Lung (tissue), 12 donors: Measurements from ENCODE around the gene CDH23. TPM values are rescaled to one million over a fixed set of nuclear protein-coding genes. Genes with fewer than 3 reads are reported as not detected.

ENCODE experiments used
- ATAC-seq: fragments of 200-7000 bp; cut with Tn5 transposase; one replicate; pipeline ENCODE4 v1.9.1; 2020; ENCODE audit warnings: moderate number of reproducible peaks; ENCODE audit not compliant: insufficient read depth, low FRiP score
- DNase-seq, 3 donors: peaks; one replicate each; pipeline ENCODE4 v3.0.0-alpha.2; 2013 to 2017
- H3K27ac ChIP-seq, 2 donors: one replicate each; pipeline ENCODE4 v1.5.1; 2013; ENCODE audit warnings: mild to moderate bottlenecking in 2 of 2, moderate library complexity in 2 of 2, control low read depth in 1 of 2, inconsistent platforms in 1 of 2, low read depth in 1 of 2, low read length in 1 of 2
- H3K27me3 ChIP-seq, 3 donors: one replicate each; pipeline ENCODE4 v1.5.1; 2013; ENCODE audit warnings: low read length in 2 of 3; ENCODE audit not compliant: control insufficient read depth in 3 of 3, insufficient read depth in 3 of 3
- H3K36me3 ChIP-seq, 4 donors: one replicate each; pipeline ENCODE4 v1.5.1; 2013; ENCODE audit warnings: low read length in 4 of 4, mild to moderate bottlenecking in 1 of 4, moderate library complexity in 1 of 4; ENCODE audit not compliant: control insufficient read depth in 4 of 4, insufficient read depth in 4 of 4
- H3K4me1 ChIP-seq, 5 donors: one replicate each; pipeline ENCODE4 v1.5.1; 2013; ENCODE audit warnings: low read length in 5 of 5, mild to moderate bottlenecking in 2 of 5, moderate library complexity in 1 of 5; ENCODE audit not compliant: control insufficient read depth in 5 of 5, insufficient read depth in 5 of 5
- H3K4me3 ChIP-seq: one replicate; pipeline ENCODE4 v1.5.1; 2013; ENCODE audit warnings: mild to moderate bottlenecking, control low read depth, moderate library complexity
- H3K9ac ChIP-seq, 2 donors: one replicate each; pipeline ENCODE4 v1.5.1; 2013; ENCODE audit warnings: low read length in 2 of 2, control low read depth in 1 of 2; ENCODE audit not compliant: insufficient read depth in 1 of 2
- H3K9me3 ChIP-seq, 4 donors: one replicate each; pipeline ENCODE4 v1.5.1; 2013; ENCODE audit warnings: low read length in 3 of 4, mild to moderate bottlenecking in 1 of 4, moderate library complexity in 1 of 4; ENCODE audit not compliant: control insufficient read depth in 4 of 4, insufficient read depth in 3 of 4
- CTCF ChIP-seq: IDR thresholded peaks from 2 replicates; pipeline ENCODE4 v1.5.1; 2012; ENCODE audit warnings: mild to moderate bottlenecking; ENCODE audit errors: control extremely low read depth, extremely low read depth
- WGBS, 2 donors: extraction: QIAGEN DNeasy Blood & Tissue Kit; methylation state at CpG; one replicate each; pipeline ENCODE4 v1.1.7; 2013; 5-methylcytosine and 5-hydroxymethylcytosine counted together
- polyA plus RNA-seq, 2 donors: library from polyadenylated mRNA; stranded (reverse); fragments of 200-250 nt; gene quantifications; one replicate each; pipeline ENCODE4 v1.2.1, GENCODE V29; 2013
- total RNA-seq, 2 donors: library from RNA; depleted of rRNA in 1 of 2; stranded (reverse); fragments of >200 nt in 1 of 2; gene quantifications; one replicate each; pipeline ENCODE4 v1.2.1, GENCODE V29; 2014 to 2021
- donor health status: control.
- donor health status: control.
- donor health status: Bipolar disorder and iron deficiency.
- donor health status: healthy.
- donor health status: DM: yes; HTN: yes; CAD: no.

Gene CDH23
- total and polyA plus RNA-seq, 4 donors = 4.5 to 29.5 (median 6.0) TPM

- no peak for ATAC-seq
- H3K27me3 ChIP-seq = no peaks in the 10 kb centered on the region
- no peak for TF ChIP-seq CTCF
- no peak for DNase-seq
- H3K4me1 ChIP-seq = peaks cover 0 to 7% (median 0%) of the 10 kb centered on the region in 5 donors
- no peak overlapping the region for H3K27ac ChIP-seq
- no peaks in the 10 kb centered on the region for H3K9me3 ChIP-seq
- 90 to 93% methylated on average over 4 of the region's 4 CpGs for WGBS, 2 donors
- H3K9ac ChIP-seq = no peak overlapping the region
- H3K36me3 ChIP-seq = no peaks in the 10 kb centered on the region
- no peak overlapping the region for H3K4me3 ChIP-seq
Observed at GRCh38 chr10:71511206-71511605, 114.5 kb downstream of the CDH23 start.

GRCh38 chr10:71512312-71512711, 115.6 kb downstream of the CDH23 start:
- Histone ChIP-seq H3K27ac (no peak overlapping the region), H3K9ac (no peak overlapping the region), H3K36me3 (no peaks in the 10 kb centered on the region), H3K4me3 (no peak overlapping the region), H3K27me3 (no peaks in the 10 kb centered on the region), H3K4me1 (peaks cover 0 to 7% (median 0%) of the 10 kb centered on the region in 5 donors), H3K9me3 (no peaks in the 10 kb centered on the region)
- TF ChIP-seq CTCF = no peak
- no peak for ATAC-seq
- 84 to 92% methylated on average over 10 of the region's 10 CpGs for WGBS, 2 donors
- no peak for DNase-seq

- no peak overlapping the region for H3K4me3 ChIP-seq
- TF ChIP-seq CTCF = no peak
- H3K9me3 ChIP-seq = no peaks in the 10 kb centered on the region
- WGBS, 2 donors = 58 to 78% methylated on average over 5 of the region's 5 CpGs
- ATAC-seq (no peak), DNase-seq (peak; percentile 69 to 79 (median 78))
- no peak overlapping the region for H3K9ac ChIP-seq
- peaks cover 0 to 7% (median 0%) of the 10 kb centered on the region in 5 donors for H3K4me1 ChIP-seq
- H3K36me3 ChIP-seq = no peaks in the 10 kb centered on the region
- H3K27ac ChIP-seq = no peak overlapping the region
- H3K27me3 ChIP-seq = no peaks in the 10 kb centered on the region
Observed at GRCh38 chr10:71512761-71513539, 116.2 kb downstream of the CDH23 start.

- Histone ChIP-seq H3K36me3 (no peaks in the 10 kb centered on the region), H3K27me3 (no peaks in the 10 kb centered on the region), H3K9ac (no peak overlapping the region), H3K4me3 (no peak overlapping the region), H3K4me1 (peaks cover 0 to 7% (median 0%) of the 10 kb centered on the region in 5 donors), H3K27ac (no peak overlapping the region), H3K9me3 (no peaks in the 10 kb centered on the region)
- 88 to 96% methylated on average over 2 of the region's 2 CpGs for WGBS, 2 donors
- ATAC-seq = no peak
- no peak for DNase-seq
- TF ChIP-seq CTCF = no peak
Observed at GRCh38 chr10:71513540-71513853, 116.8 kb downstream of the CDH23 start.
